ENCODE measurements around the gene DRD3.

The DRD3 gene

DNA sequence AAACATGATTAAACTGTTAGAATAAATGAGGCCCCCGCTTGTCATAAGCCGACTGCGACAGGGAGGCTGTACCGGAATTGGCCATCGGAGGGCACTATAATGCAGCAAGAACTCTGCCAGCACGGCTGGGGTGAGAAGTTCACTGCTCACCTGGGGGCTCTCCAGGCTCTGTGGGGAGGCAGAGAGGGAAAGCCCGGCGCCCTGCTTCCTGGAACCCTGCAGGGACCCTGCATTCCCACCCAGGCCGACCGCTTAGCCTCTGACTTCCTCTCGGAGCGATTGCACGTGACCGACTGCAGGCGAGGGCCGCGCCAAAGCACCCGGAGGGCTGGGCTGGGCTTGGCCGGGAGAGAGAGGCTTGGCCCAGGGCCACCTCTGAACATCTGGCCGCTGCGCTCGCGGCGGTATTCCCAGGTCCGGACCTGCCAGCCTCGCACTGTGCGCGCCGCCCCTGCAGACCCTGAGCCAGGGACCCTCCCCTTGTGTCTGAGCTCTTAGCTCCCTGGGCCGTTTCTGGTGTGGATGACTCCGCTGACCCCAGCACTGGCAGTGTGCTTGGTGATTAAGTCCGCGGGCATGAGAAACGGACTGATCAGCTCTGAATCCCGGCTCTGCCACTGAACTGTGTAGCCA is 26.2 kb downstream of the DRD3 start:
- CTCF ChIA-PET: interaction anchor here (0.6 to 1.3 kb wide), 4 partner anchors 27 to 416 kb away, joined by 3 to 4 read pairs (median 4); no protein-coding TSS in a partner anchor
- Histone ChIP-seq H3K9me3 (ENCODE audit: control insufficient read depth, insufficient read depth, low read depth, low read length) (no peaks in the 10 kb centered on the region), H3K27ac (ENCODE audit: extremely low read depth, low read depth, low read length) (no peak overlapping the region), H3K4me1 (ENCODE audit: control insufficient read depth, insufficient read depth, low read length) (no peaks in the 10 kb centered on the region), H3K4me3 (ENCODE audit: low read depth, low read length) (peak overlapping the region; percentile 40), H3K36me3 (ENCODE audit: control insufficient read depth in 2 of 2, insufficient read depth in 1 of 2, low read length in 2 of 2) (no peaks in the 10 kb centered on the region)
- POLR2A ChIA-PET: no interaction called here
- TF ChIP-seq, protein P1, sequence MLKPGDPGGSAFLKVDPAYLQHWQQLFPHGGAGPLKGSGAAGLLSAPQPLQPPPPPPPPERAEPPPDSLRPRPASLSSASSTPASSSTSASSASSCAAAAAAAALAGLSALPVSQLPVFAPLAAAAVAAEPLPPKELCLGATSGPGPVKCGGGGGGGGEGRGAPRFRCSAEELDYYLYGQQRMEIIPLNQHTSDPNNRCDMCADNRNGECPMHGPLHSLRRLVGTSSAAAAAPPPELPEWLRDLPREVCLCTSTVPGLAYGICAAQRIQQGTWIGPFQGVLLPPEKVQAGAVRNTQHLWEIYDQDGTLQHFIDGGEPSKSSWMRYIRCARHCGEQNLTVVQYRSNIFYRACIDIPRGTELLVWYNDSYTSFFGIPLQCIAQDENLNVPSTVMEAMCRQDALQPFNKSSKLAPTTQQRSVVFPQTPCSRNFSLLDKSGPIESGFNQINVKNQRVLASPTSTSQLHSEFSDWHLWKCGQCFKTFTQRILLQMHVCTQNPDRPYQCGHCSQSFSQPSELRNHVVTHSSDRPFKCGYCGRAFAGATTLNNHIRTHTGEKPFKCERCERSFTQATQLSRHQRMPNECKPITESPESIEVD (tag by site-specific recombination; IDR thresholded peaks at IDR 0.05): no peak
- TF ChIP-seq ZIC2 (tag by site-specific recombination; IDR thresholded peaks at IDR 0.05) (peak; percentile 99), PRDM1 (tag by site-specific recombination; IDR thresholded peaks at IDR 0.05) (peak; percentile 69), SP2 (tag by site-specific recombination; IDR thresholded peaks at IDR 0.05) (peak; percentile 43), ZNF623 (tag by site-specific recombination; IDR thresholded peaks at IDR 0.05) (no peak), ZBTB48 (tag by site-specific recombination; IDR thresholded peaks at IDR 0.05) (peak; percentile 67), ZNF660 (tag by site-specific recombination; IDR thresholded peaks at IDR 0.05) (0 out of 2 replicates have a peak, but pooled peaks have one; percentile 36), ZNF169 (tag by site-specific recombination; IDR thresholded peaks at IDR 0.05) (no peak), SP7 (tag by site-specific recombination; IDR thresholded peaks at IDR 0.05) (peak; percentile 64), GLIS1 (tag by site-specific recombination; IDR thresholded peaks at IDR 0.05) (peak; percentile 99), ZNF776 (tag by site-specific recombination; IDR thresholded peaks at IDR 0.05; ENCODE audit: borderline replicate concordance) (no peak), ZNF473 (tag by site-specific recombination; IDR thresholded peaks at IDR 0.05) (no peak), ZNF830 (tag by site-specific recombination; IDR thresholded peaks at IDR 0.05; ENCODE audit: low read depth) (no peak), BCL11A (tag by site-specific recombination; IDR thresholded peaks at IDR 0.05; ENCODE audit: low read depth) (no peak), ZNF521 (tag by site-specific recombination; IDR thresholded peaks at IDR 0.05) (no peak), OSR2 (tag by site-specific recombination; IDR thresholded peaks at IDR 0.05) (peak; percentile 28; the same call in 1 of the 2 replicates), ZNF549 (tag by site-specific recombination; IDR thresholded peaks at IDR 0.05) (no peak), ZNF341 (tag by site-specific recombination; IDR thresholded peaks at IDR 0.05; ENCODE audit: low read depth) (no peak), ZNF202 (tag by site-specific recombination; IDR thresholded peaks at IDR 0.05; ENCODE audit: borderline replicate concordance) (no peak), ZNF239 (tag by site-specific recombination; IDR thresholded peaks at IDR 0.05) (no peak), ZFP41 (tag by site-specific recombination; IDR thresholded peaks at IDR 0.05; ENCODE audit: borderline replicate concordance) (no peak)
- TF ChIP-seq, protein P2, sequence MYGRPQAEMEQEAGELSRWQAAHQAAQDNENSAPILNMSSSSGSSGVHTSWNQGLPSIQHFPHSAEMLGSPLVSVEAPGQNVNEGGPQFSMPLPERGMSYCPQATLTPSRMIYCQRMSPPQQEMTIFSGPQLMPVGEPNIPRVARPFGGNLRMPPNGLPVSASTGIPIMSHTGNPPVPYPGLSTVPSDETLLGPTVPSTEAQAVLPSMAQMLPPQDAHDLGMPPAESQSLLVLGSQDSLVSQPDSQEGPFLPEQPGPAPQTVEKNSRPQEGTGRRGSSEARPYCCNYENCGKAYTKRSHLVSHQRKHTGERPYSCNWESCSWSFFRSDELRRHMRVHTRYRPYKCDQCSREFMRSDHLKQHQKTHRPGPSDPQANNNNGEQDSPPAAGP (tag by site-specific recombination; IDR thresholded peaks at IDR 0.05): peak; percentile 60; the same call in 1 of the 2 replicates
- TF ChIP-seq, protein P3, sequence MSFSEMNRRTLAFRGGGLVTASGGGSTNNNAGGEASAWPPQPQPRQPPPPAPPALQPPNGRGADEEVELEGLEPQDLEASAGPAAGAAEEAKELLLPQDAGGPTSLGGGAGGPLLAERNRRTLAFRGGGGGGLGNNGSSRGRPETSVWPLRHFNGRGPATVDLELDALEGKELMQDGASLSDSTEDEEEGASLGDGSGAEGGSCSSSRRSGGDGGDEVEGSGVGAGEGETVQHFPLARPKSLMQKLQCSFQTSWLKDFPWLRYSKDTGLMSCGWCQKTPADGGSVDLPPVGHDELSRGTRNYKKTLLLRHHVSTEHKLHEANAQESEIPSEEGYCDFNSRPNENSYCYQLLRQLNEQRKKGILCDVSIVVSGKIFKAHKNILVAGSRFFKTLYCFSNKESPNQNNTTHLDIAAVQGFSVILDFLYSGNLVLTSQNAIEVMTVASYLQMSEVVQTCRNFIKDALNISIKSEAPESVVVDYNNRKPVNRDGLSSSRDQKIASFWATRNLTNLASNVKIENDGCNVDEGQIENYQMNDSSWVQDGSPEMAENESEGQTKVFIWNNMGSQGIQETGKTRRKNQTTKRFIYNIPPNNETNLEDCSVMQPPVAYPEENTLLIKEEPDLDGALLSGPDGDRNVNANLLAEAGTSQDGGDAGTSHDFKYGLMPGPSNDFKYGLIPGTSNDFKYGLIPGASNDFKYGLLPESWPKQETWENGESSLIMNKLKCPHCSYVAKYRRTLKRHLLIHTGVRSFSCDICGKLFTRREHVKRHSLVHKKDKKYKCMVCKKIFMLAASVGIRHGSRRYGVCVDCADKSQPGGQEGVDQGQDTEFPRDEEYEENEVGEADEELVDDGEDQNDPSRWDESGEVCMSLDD (tag by site-specific recombination; IDR thresholded peaks at IDR 0.05): no peak
- TF ChIP-seq, protein P4, sequence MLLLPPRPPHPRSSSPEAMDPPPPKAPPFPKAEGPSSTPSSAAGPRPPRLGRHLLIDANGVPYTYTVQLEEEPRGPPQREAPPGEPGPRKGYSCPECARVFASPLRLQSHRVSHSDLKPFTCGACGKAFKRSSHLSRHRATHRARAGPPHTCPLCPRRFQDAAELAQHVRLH (tag by site-specific recombination; IDR thresholded peaks at IDR 0.05): no peak
- TF ChIP-seq, protein P5, sequence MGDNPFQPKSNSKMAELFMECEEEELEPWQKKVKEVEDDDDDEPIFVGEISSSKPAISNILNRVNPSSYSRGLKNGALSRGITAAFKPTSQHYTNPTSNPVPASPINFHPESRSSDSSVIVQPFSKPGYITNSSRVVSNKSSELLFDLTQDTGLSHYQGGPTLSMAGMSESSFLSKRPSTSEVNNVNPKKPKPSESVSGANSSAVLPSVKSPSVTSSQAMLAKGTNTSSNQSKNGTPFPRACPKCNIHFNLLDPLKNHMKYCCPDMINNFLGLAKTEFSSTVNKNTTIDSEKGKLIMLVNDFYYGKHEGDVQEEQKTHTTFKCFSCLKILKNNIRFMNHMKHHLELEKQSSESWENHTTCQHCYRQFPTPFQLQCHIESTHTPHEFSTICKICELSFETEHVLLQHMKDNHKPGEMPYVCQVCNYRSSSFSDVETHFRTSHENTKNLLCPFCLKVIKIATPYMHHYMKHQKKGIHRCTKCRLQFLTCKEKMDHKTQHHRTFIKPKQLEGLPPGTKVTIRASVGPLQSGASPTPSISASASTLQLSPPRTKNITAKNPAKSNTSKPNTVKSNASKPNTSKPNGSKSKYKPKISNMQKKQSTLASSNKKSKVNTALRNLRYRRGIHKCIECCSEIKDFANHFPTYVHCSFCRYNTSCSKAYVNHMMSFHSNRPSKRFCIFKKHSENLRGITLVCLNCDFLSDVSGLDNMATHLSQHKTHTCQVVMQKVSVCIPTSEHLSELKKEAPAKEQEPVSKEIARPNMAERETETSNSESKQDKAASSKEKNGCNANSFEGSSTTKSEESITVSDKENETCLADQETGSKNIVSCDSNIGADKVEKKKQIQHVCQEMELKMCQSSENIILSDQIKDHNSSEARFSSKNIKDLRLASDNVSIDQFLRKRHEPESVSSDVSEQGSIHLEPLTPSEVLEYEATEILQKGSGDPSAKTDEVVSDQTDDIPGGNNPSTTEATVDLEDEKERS (tag by site-specific recombination; IDR thresholded peaks at IDR 0.05): no peak
- TF ChIP-seq, protein P6, sequence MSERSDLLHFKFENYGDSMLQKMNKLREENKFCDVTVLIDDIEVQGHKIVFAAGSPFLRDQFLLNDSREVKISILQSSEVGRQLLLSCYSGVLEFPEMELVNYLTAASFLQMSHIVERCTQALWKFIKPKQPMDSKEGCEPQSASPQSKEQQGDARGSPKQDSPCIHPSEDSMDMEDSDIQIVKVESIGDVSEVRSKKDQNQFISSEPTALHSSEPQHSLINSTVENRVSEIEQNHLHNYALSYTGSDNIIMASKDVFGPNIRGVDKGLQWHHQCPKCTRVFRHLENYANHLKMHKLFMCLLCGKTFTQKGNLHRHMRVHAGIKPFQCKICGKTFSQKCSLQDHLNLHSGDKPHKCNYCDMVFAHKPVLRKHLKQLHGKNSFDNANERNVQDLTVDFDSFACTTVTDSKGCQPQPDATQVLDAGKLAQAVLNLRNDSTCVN (tag by site-specific recombination; optimal IDR thresholded peaks at IDR 0.05): peak; percentile 55
- TF ChIP-seq, protein P7, sequence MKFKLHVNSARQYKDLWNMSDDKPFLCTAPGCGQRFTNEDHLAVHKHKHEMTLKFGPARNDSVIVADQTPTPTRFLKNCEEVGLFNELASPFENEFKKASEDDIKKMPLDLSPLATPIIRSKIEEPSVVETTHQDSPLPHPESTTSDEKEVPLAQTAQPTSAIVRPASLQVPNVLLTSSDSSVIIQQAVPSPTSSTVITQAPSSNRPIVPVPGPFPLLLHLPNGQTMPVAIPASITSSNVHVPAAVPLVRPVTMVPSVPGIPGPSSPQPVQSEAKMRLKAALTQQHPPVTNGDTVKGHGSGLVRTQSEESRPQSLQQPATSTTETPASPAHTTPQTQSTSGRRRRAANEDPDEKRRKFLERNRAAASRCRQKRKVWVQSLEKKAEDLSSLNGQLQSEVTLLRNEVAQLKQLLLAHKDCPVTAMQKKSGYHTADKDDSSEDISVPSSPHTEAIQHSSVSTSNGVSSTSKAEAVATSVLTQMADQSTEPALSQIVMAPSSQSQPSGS (tag by site-specific recombination; IDR thresholded peaks at IDR 0.05; ENCODE audit: low read depth): no peak
